NCI-H1417 treated with DMSO at 0.1 percent for 48 hours (cell line): ENCODE results near the gene STK24.

ENCODE experiments used
- DNase-seq: peaks from one replicate; lab custom pipeline; 2025; lab: John Stamatoyannopoulos, UW

Gene STK24

GRCh38 chr13:98509271-98510155, 67.4 kb downstream of the STK24 start:
- DNase-seq: no peak

GRCh38 chr13:98508685-98509084, 68.2 kb downstream of the STK24 start:
- DNase-seq: no peak

- no peak for DNase-seq
These were observed 68.6 kb downstream of the STK24 start for GRCh38 chr13:98508280-98508679.

- DNase-seq: peak; percentile 26
These were observed 69.6 kb downstream of the STK24 start for GRCh38 chr13:98507282-98507797.

- no peak for DNase-seq
These were observed 70.1 kb downstream of the STK24 start for GRCh38 chr13:98506728-98507230.

GRCh38 chr13:98506322-98506721, 70.6 kb downstream of the STK24 start:
- no peak for DNase-seq

GRCh38 chr13:98505217-98505616, 71.7 kb downstream of the STK24 start:
- DNase-seq: no peak

- DNase-seq: no peak
These were observed 72.4 kb downstream of the STK24 start for GRCh38 chr13:98504371-98504963.

GRCh38 chr13:98504029-98504351, 72.9 kb downstream of the STK24 start:
- DNase-seq: no peak

GRCh38 chr13:98503175-98504028, 73.5 kb downstream of the STK24 start:
- no peak for DNase-seq

GRCh38 chr13:98500963-98501421, 75.9 kb downstream of the STK24 start:
- DNase-seq: no peak

GRCh38 chr13:98496966-98497365, 79.9 kb downstream of the STK24 start:
- no peak for DNase-seq

- DNase-seq: no peak
These were observed 80.5 kb downstream of the STK24 start for GRCh38 chr13:98496479-98496791.

- DNase-seq: no peak
These were observed 81.1 kb downstream of the STK24 start for GRCh38 chr13:98495627-98496478.

GRCh38 chr13:98494769-98495168, 82.1 kb downstream of the STK24 start:
- DNase-seq: no peak

GRCh38 chr13:98493042-98493712, 83.7 kb downstream of the STK24 start:
- DNase-seq: no peak

- DNase-seq: no peak
These were observed 84.4 kb downstream of the STK24 start for GRCh38 chr13:98492335-98493041.

GRCh38 chr13:98490866-98491265, 86.0 kb downstream of the STK24 start:
- DNase-seq: no peak

GRCh38 chr13:98490195-98490836, 86.6 kb downstream of the STK24 start:
- no peak for DNase-seq
